ENCODE data around the gene PRR20D. TPM values are rescaled to one million over a fixed set of nuclear protein-coding genes. Genes with fewer than 3 reads are reported as not detected.

Gene PRR20D
- total and polyA plus RNA-seq, 10 of the 15 experiments (the other 5 are each of a cell fraction or from before 2014, with no cell fraction given): not detected

DNA sequence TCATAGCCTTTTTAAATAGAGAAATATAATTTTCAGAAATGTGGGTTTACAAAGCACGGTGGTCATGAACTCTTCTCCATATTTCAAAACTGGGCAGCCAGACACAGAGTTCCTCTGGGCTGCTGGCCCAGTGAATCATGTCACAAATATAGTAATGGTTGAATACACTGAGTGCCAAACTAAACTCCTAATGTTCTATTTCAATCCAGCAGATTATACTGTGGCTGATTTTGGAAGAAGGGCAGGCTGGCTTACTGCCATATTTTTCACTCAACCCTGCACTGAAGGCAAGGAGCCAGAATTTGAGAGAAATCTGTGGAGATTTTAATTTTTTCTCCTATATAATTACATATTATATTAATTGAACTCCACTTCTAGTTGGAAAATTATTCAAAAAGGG, 36.8 kb upstream of the PRR20D start:
- TF ChIP-seq FOXK2 (IDR thresholded peaks at IDR 0.05): no peak
- TF ChIP-seq ZZZ3 (IDR thresholded peaks at IDR 0.05; ENCODE audit: control insufficient read depth, insufficient read length, low read depth): no peak
- TF ChIP-seq JUND (IDR thresholded peaks at IDR 0.05; ENCODE audit: low read depth, low read length): no peak
- CTCF ChIA-PET: no interaction called here
- SMC1A ChIA-PET (ENCODE audit: uncharacterized antibody, unreplicated experiment): no interaction called here
- H3K27me3 ChIP-seq (replicated peaks in 1 of 2; ENCODE audit: control insufficient read depth in 2 of 2, insufficient read depth in 2 of 2, low read length in 1 of 2): no peaks in the 10 kb centered on the region
- H3K36me3 ChIP-seq (ENCODE audit: control insufficient read depth in 2 of 2, insufficient read depth in 2 of 2, low read length in 1 of 2): no peaks in the 10 kb centered on the region
- FAIRE-seq (no peak), DNase-seq (ENCODE audit: low read depth, low spot score) (no peak), ATAC-seq (no peak)
- RAD21 ChIA-PET (ENCODE audit: unreplicated experiment): no interaction called here
- no peak overlapping the region for H3K27ac ChIP-seq (ENCODE audit: control insufficient read depth, insufficient read depth)
- no TSS peak for BruUV-seq (replicated peaks)
- 0% methylated on average over 1 of the region's 1 CpG for WGBS (ENCODE audit: insufficient coverage, insufficient replicate concordance, low lambda C conversion rate, missing lambda C conversion rate)
- H3K4me2 ChIP-seq (ENCODE audit: control insufficient read depth, insufficient read depth): no peak overlapping the region
- no peak overlapping the region for H2AFZ ChIP-seq (ENCODE audit: control insufficient read depth, low read depth, low read length)
- POLR2A ChIA-PET: no interaction called here
- H3K79me2 ChIP-seq (ENCODE audit: control insufficient read depth, insufficient read depth, low read length): no peaks in the 10 kb centered on the region
- H3K9ac ChIP-seq (ENCODE audit: control insufficient read depth, insufficient read depth, low read length): no peak overlapping the region
- no peak overlapping the region for H3K4me3 ChIP-seq
- intact Hi-C loops (cut with micrococcal nuclease; ENCODE audit: unreplicated experiment): no loop called here
- in situ Hi-C loops (cut with MboI): loop anchor here (25.0 kb wide), 1 partner anchor 89 kb away; no protein-coding TSS in a partner anchor
- no peaks in the 10 kb centered on the region for H3K9me3 ChIP-seq (replicated peaks; ENCODE audit: control insufficient read depth, insufficient read depth, low read length)
- H3K4me1 ChIP-seq (ENCODE audit: control insufficient read depth, insufficient read depth, low read length): no peaks in the 10 kb centered on the region
- H4K20me1 ChIP-seq (ENCODE audit: control insufficient read depth, insufficient read depth): no peaks in the 10 kb centered on the region

- H2AFZ ChIP-seq (ENCODE audit: control insufficient read depth, low read depth, low read length): no peak overlapping the region
- H3K27me3 ChIP-seq (replicated peaks in 1 of 2; ENCODE audit: control insufficient read depth in 2 of 2, insufficient read depth in 2 of 2, low read length in 1 of 2): no peaks in the 10 kb centered on the region
- H3K9me3 ChIP-seq (replicated peaks; ENCODE audit: control insufficient read depth, insufficient read depth, low read length): no peaks in the 10 kb centered on the region
- ChIA-PET RAD21 (ENCODE audit: unreplicated experiment) (no interaction called here), POLR2A (no interaction called here), SMC1A (ENCODE audit: uncharacterized antibody, unreplicated experiment) (no interaction called here), CTCF (no interaction called here)
- no peaks in the 10 kb centered on the region for H4K20me1 ChIP-seq (ENCODE audit: control insufficient read depth, insufficient read depth)
- no peaks in the 10 kb centered on the region for H3K4me1 ChIP-seq (ENCODE audit: control insufficient read depth, insufficient read depth, low read length)
- H3K27ac ChIP-seq (ENCODE audit: control insufficient read depth, insufficient read depth): no peak overlapping the region
- no peak for DNase-seq (ENCODE audit: low read depth, low spot score)
- WGBS (ENCODE audit: insufficient coverage, insufficient replicate concordance, low lambda C conversion rate, missing lambda C conversion rate): 12% methylated on average over 6 of the region's 6 CpGs
- H3K36me3 ChIP-seq (ENCODE audit: control insufficient read depth in 2 of 2, insufficient read depth in 2 of 2, low read length in 1 of 2): no peaks in the 10 kb centered on the region
- H3K79me2 ChIP-seq (ENCODE audit: control insufficient read depth, insufficient read depth, low read length): no peaks in the 10 kb centered on the region
- intact Hi-C loops (cut with micrococcal nuclease; ENCODE audit: unreplicated experiment) (no loop called here), in situ Hi-C loops (cut with MboI) (no loop called here)
- no peak for FAIRE-seq
- H3K9ac ChIP-seq (ENCODE audit: control insufficient read depth, insufficient read depth, low read length): no peak overlapping the region
- H3K4me3 ChIP-seq: no peak overlapping the region
- ATAC-seq: no peak
- TF ChIP-seq HDAC2 (IDR thresholded peaks at IDR 0.05): no peak
- no peak for TF ChIP-seq SPI1 (IDR thresholded peaks at IDR 0.05; ENCODE audit: borderline replicate concordance, insufficient read depth, low read depth, low read length)
- BruUV-seq (replicated peaks): no TSS peak
- H3K4me2 ChIP-seq (ENCODE audit: control insufficient read depth, insufficient read depth): no peak overlapping the region
Measured at GRCh38 chr13:57128909-57129308, 31.5 kb upstream of the PRR20D start.

Data from GM12878 (cell line).